Measurements from ENCODE around the gene UNC13A.

UNC13A gene

GRCh38 chr19:17676295-17676694 is 11.9 kb downstream of the UNC13A start:
- TF ChIP-seq, protein P1, sequence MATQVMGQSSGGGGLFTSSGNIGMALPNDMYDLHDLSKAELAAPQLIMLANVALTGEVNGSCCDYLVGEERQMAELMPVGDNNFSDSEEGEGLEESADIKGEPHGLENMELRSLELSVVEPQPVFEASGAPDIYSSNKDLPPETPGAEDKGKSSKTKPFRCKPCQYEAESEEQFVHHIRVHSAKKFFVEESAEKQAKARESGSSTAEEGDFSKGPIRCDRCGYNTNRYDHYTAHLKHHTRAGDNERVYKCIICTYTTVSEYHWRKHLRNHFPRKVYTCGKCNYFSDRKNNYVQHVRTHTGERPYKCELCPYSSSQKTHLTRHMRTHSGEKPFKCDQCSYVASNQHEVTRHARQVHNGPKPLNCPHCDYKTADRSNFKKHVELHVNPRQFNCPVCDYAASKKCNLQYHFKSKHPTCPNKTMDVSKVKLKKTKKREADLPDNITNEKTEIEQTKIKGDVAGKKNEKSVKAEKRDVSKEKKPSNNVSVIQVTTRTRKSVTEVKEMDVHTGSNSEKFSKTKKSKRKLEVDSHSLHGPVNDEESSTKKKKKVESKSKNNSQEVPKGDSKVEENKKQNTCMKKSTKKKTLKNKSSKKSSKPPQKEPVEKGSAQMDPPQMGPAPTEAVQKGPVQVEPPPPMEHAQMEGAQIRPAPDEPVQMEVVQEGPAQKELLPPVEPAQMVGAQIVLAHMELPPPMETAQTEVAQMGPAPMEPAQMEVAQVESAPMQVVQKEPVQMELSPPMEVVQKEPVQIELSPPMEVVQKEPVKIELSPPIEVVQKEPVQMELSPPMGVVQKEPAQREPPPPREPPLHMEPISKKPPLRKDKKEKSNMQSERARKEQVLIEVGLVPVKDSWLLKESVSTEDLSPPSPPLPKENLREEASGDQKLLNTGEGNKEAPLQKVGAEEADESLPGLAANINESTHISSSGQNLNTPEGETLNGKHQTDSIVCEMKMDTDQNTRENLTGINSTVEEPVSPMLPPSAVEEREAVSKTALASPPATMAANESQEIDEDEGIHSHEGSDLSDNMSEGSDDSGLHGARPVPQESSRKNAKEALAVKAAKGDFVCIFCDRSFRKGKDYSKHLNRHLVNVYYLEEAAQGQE (IDR thresholded peaks at IDR 0.05; ENCODE audit: insufficient read depth in 1 of 2, low read depth in 2 of 2, low read length in 2 of 2): no peak
- TF ChIP-seq SIN3A (IDR thresholded peaks at IDR 0.05; ENCODE audit: borderline replicate concordance, insufficient read depth, low read length): no peak
- TF ChIP-seq FOXP2 (optimal IDR thresholded peaks at IDR 0.05; ENCODE audit: borderline replicate concordance, extremely low read depth, extremely low read length, insufficient read depth): no peak
- TF ChIP-seq TAF1 (IDR thresholded peaks at IDR 0.05; ENCODE audit: borderline replicate concordance, insufficient read depth, low read length): no peak
- TF ChIP-seq POLR2AphosphoS5 (IDR thresholded peaks at IDR 0.05; ENCODE audit: low read depth, low read length): no peak

DNA sequence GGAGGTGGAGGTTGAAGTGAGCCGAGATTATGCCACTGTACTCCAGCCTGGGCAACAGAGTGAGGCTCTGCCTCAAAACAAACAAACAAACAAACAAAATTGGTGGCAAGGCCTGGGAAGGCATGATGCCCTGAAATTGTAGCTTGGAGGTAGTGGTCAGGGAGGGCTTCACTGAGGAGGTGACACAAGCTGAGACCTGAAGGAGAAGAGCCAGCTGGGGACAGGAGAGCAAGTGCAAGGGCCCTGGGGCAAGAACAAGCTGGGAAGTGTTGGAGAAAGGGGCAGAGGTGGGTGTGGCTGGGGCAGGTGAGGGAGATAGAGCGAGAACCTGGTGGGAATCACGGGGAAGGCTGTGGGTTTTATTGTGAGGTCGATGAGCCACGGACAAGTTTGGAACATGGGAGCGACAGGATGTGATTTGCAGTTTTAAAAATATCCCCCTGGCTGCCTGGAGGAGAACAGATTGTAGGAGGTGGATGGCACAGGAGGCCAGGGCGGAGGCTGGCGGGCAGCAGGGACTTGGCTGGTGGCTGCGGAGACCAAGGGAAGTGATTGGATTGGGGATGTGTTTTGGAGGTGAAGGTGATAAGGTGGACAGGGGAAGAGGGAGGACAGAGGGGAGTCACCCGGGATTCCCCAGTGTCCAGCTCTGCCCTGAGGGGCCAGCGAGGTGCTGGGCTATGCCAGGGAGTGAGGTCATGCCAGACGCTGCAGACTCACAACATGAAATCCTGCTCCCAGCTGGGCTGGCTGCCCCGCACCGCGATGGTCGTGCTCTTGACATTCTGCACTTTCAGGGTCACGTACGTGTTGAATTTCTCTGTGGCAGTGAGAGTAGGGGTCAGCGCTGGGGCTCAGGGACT is 14.0 kb downstream of the UNC13A start:
- TF ChIP-seq, protein P1 (IDR thresholded peaks at IDR 0.05; ENCODE audit: insufficient read depth in 1 of 2, low read depth in 2 of 2, low read length in 2 of 2): no peak
- no peak for TF ChIP-seq FOXP2 (optimal IDR thresholded peaks at IDR 0.05; ENCODE audit: borderline replicate concordance, extremely low read depth, extremely low read length, insufficient read depth)

- TF ChIP-seq POLR2AphosphoS5 (IDR thresholded peaks at IDR 0.05; ENCODE audit: low read depth, low read length) (no peak), TAF1 (IDR thresholded peaks at IDR 0.05; ENCODE audit: borderline replicate concordance, insufficient read depth, low read length) (no peak), SIN3A (IDR thresholded peaks at IDR 0.05; ENCODE audit: borderline replicate concordance, insufficient read depth, low read length) (no peak), FOXP2 (optimal IDR thresholded peaks at IDR 0.05; ENCODE audit: borderline replicate concordance, extremely low read depth, extremely low read length, insufficient read depth) (no peak)
- TF ChIP-seq, protein P1 (IDR thresholded peaks at IDR 0.05; ENCODE audit: insufficient read depth in 1 of 2, low read depth in 2 of 2, low read length in 2 of 2): no peak
These were observed 16.2 kb downstream of the UNC13A start for GRCh38 chr19:17671906-17672305.

DNA sequence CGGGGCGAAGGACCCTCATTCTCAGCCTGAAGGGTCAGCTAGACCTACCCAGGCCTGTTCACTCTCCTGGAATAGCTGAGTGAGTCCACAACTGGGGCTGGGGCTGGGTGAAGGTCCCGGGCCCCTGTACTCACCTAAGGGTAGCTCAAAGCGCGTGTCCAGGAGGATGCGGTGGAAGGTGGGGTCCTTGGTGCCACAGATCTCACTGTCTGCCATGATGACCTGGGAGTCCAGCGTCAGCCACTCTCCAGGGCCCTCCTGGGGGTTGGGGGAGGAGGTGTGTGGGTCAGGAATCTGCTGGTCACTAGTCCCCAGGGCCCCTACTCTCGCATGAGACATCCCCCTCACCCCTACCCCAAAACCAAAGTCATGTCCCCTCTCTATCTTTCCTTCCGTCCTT is 18.7 kb downstream of the UNC13A start:
- TF ChIP-seq, protein P1 (IDR thresholded peaks at IDR 0.05; ENCODE audit: insufficient read depth in 1 of 2, low read depth in 2 of 2, low read length in 2 of 2): no peak
- TF ChIP-seq POLR2AphosphoS5 (IDR thresholded peaks at IDR 0.05; ENCODE audit: low read depth, low read length) (no peak), FOXP2 (optimal IDR thresholded peaks at IDR 0.05; ENCODE audit: borderline replicate concordance, extremely low read depth, extremely low read length, insufficient read depth) (no peak), TAF1 (IDR thresholded peaks at IDR 0.05; ENCODE audit: borderline replicate concordance, insufficient read depth, low read length) (no peak), SIN3A (IDR thresholded peaks at IDR 0.05; ENCODE audit: borderline replicate concordance, insufficient read depth, low read length) (no peak)

Measured in PFSK-1 (cell line).